ENCODE data around the gene HSPB2.

The HSPB2 gene

DNA sequence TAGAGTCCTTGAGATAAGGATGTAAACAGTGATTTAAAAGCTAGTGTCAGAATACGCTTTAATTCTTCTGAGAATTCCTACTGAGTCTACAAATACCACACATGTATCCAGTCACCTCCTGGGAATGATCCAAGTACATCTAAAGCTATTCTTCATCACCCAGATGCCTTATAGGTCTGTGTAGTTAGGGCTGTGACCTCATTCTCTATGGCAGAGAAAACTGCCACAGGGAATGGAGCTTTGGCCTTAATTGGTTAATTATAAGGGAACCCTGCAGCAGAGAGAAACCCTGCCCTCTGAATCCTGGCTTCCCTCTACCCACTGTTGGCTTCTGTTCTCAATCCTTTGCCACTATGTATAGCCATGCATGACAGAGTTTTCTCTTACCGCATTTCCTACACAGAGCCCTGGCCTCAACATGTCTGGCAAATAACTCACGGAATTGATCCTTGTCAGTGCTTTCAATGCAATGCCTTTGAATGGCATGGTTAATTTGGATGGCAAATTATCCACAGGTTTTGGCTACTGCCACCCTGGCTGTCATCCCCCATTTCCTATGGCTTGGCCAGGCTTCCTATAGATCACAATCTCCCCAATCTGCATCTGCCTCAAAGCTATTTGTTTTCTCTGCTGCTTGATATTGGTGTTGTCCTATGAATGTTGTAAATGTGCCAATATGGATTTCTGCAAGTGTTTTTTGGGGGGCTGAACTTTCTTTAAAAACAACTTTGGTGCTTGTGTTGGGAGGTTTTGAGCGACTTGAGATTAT is 27.5 kb downstream of the HSPB2 start:
- peak; percentile 92 for DNase-seq

DNA sequence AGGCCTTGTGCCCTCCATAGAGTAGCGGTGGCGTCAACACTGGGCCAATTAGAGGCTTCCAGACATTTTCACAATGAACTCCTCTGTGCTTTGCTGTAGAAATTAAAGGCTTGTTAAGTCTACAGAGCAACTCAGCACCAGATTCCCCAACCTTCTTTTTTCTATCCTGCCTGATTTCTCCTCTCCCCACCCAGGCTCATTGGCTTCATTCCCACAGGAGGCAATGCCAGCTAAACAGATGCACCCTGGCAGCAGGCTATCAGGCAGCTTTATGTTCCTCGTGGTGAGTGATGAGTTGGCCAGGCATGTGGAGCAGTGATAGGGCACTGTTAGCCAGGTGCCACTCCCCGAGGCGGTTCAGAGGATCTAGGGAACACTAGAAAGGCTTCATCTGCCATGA is 29.4 kb downstream of the HSPB2 start:
- DNase-seq = no peak

DNA sequence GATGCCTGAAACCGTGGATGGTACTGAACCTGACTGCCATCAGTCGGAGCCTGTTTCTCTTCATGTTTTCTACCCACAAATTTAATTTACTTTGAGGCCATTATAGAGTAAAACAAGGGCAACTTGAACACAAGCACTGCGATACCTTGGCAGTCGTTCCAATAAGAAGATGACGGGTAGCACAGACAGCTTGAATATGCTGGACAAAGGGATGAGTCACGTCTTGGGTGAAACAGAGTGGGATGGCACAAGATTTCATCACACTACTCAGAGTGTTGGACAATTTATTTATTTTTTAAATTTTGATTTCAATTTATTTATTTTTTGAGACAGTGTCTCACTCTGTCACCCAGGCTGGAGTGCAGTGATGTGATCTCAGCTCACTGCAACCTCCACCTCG is 30.3 kb downstream of the HSPB2 start:
- DNase-seq = peak; percentile 51

DNA sequence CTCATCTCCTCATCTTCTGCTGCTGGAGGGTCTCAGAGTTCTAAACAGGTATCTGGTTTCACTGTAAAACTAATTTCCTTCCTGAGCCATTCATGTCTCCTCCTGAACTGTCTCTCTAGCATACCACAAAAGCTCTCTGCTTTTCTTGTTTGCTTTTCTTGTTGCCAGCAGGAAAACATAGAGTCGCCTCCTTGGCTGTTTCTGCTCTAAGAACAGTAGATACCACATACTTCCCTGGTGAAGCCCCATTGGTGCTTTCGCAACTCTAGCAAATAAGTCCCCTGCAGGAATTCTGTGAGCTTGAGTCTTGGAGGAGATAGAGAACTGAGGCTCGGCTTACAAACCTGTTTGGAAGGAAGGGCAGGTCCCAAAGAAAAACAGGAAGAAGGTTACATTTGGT is 31.6 kb downstream of the HSPB2 start:
- peak; percentile 85 for DNase-seq

DNA sequence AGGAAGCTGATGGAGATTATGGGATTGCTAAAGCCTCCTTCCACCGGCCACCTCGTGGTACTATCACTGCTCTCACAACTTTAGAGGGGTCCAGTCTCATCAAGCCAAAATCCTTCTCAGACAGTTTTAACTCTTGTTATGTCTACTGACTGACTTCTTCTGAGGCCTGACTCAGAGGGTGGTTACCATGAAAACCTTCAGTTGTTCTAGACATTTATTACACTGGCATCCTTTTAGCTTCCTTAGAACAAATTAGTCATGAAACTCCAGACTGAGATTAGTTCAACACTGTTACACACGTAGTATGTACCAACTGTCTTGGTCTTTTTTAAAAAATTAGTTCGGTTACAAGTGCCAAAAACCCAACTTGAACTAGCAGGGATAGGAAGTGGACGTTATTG is 32.1 kb downstream of the HSPB2 start:
- peak; percentile 92 for DNase-seq

DNA sequence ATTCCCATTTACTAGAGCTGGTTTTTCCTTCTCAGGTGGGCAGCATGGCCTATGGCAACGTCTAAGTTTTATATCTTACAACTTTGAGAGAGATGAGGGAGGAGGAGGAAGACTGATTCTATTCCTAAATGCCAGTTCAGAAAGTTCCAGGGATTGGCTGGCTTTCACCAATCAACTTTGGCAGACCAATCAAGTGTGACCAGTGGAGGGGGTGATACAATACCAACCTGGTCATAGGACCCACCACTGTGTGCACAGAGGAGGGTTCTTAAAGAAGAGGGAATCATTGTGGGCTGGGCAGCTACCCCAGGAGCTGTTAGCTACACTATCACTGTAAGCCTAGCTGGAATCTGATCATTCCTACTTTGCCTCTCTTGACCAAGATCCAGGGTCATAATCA is 32.7 kb downstream of the HSPB2 start:
- no peak for DNase-seq

DNA sequence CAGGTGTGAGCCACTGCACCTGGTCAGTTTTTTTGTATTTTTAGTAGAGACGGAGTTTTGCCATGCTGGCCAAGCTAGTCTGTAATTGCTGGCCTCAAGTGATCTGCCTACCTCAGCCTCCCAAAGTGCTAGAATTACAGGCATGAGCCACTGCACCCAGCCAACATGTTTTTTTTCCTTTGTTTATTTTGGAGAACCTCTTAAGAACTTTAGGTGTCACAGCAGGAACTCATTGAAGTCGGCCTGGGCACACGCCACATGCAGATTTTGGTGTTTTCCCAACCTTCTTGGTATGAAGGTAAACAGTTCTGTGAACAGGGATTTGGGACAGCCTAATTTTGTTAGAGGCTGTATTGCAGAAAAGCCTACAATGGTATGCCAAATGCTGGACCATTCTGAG is 34.0 kb downstream of the HSPB2 start:
- no peak for DNase-seq

DNA sequence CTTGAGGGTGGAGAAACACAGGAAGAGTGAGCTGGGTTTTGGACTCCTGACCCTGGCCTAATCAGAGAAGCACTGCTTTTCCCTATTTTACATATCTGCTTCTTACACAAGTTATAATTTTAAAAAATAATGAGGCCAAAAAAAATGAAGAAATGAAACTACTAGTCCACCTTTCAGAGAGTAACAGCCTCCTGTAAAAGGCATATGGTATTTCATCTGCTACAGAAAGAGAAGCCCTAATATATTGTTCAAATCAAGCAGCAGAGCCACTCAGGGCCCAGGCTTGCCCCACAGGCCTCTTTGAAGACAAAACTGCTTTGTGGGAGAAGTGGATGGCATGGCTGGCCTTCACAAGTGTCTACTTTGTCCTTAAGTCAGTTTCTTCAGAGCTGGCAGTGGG is 34.6 kb downstream of the HSPB2 start:
- no peak for DNase-seq

DNA sequence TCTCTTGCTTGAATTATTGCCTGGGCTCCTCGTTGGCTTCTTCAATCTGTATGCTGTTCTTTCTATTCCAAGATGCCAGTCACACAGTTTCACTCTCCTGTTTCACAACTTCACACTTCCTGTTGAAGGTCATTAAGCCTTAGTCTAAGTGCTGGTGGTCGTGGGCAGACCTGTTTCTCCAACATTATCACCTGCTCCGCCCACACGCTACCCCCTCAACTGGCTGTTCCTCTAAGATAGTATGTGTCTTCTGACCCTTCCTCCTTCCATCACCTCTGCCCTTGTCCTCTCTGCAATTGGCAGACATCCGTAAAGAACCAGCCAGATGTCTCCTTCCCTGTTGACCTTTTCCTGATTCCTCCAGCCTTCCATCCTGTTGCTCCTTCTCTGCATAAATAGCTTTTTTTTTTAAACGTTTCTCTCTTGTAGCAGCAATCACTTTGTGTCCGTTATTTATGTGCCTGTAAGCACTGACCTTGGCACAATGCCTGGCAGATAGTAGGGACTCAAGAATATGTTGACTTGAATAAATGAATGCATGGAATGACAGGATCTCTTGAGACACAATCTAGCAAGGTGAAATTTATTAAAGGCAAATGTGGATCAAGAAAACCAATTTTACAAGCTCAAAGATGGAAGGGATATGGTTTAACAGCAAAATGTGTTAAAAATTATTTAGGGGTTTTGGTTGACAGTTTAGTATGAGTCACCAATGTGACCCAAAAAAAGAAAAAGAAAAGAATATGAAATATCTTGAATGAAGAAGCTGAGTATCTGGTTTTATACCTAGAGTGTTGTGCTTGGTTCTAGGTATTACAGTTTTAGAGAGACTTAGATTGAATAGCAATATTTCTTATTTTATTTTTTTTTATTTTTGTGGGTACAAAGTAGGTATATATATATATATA is 37.2 kb downstream of the HSPB2 start:
- no peak for DNase-seq

DNA sequence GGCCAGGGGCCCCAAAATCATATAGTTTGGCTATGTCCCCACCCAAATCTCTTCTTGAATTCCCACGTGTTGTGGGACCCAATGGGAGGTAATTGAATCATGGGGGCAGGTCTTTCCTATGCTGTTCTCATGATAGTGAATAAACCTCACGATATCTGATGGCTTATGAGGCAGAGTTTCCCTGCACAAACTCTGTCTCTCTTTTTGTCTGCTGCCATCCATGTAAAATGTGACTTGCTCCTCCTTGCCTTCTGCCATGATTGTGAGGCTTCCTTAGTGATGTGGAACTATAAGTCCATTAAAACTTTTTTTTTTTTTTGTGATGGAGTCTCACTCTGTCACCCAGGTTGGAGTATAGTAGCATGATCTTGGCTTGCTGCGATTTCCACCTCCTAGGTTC is 39.0 kb downstream of the HSPB2 start:
- no peak for DNase-seq

DNA sequence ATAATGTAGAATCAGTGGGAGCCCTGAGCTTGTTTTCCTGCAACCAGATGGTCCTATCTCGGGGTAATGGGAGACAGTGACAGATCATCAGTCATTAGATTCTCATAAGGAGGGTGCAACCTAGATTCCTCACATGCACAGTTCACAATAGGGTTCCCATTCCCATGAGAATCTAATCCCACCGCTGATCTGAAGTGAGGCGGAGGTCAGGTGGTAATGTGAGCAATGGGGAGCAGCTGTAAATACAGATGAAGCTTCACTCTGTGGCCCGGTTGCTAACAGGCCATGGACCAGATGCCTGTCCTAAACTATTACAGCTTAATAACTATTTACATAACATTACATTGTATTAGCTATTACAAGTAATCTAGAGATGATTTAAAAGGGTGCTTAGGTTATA is 41.6 kb downstream of the HSPB2 start:
- no peak for DNase-seq

DNA sequence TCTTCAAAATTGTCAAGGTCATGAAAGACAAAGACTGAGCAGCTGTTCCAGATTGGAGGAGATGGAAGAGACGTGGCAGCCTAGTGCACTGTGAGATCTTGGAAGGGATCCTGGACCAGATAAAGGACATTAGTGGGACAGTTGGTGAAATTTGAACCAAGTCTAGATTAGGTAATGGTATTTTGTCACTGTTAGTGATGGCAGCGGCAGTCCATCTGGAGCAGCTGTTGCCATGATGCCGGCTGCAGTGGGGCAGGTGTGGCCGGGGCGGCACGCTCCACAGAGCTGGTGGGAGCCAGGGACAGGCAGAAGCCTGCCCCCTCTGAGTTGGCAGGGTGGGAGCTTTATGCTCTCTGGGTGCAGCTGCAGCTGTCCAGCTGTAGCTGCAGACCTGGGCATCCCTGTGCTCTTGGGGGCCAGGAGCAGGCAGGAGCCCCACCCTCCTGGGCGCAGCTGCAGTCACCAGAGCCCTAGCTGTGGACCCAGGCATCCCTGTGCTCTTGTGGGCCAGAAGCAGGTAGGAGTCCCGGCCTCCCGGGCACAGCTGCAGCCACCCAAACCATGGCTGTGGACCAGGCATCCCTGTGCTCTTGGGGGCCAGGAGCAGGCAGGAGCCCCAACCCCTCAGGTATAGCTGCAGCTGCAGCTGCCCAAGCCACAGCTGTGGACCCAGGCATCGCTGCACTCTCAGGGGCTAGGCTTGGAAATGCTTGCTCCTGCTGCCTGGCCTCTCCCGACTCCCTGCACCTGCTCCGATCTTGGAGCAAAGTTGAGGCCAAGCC is 45.3 kb downstream of the HSPB2 start:
- DNase-seq = no peak

DNA sequence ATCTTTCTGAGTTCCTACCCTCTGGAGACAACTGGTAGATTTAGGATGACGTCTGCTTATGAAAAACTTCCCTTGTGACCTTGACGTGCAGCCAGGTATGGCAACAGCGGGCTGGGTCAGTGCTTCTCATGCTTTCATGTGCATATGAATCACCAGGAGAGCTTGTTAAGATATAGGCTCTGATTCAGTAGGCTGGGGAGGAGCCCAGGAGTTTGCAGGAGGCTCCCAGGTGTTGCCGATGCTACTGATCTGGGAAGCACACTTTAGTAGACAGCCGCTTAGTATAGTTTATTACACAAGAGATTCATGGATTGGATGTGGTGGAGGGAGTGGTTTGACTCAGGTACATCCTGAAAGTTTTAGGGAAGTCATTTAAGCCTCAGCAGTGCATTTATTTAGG is 48.4 kb downstream of the HSPB2 start:
- DNase-seq = no peak

DNA sequence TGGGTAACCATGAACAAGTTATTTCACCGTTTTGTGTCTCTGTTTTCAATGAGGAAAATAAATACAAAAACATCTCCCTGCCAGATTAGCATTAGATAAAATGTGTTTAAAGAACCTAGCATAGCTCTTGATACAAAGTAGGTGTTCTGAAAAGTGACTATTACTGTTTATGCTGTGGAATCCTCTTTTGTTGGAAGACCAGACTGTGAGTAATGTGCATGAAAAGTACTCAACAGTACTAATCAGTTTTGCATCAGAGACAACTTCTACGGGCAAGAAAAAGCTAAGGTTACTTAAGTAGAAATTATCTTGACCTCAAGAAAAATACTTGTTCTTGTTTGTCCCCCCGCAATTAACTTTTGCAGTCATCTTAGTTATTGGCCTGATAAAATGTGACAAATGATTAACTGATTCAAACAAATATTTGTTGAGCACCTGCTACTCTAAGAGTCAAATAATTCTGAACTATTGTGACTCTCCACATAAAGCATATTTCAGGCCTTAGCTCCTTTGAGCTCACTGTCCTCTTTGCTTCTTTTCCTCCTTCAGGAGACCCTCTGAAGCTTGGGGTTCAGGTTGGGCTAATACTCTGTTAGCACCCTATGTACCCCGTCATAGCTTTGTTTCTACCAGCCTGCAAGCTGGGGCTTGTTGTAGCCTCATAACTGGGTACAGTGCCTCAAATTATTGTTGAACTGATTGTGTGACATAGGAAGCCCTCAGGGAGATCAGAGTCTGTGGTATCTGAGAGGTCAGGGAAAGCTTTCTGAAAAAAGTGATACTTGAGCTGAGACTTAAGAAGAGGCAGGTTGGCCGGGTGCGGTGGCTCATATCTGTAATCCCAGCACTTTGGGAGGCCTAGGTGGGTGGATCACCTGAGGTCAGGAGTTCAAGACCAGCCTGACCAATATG is 49.1 kb downstream of the HSPB2 start:
- DNase-seq = no peak
